ENCODE measurements around the gene JAK1.
"Not testable (repeated sequence)": the region's sequence is repeated elsewhere in the genome, so short reads cannot be mapped to it uniquely, and the experiment has no call there.

The JAK1 gene

GRCh38 chr1:64928325-64928724 is 38.0 kb downstream of the JAK1 start:
- H3K4me3 ChIP-seq (ENCODE audit: low read depth, low read length), result no peak overlapping the region
- DNase-seq (ENCODE audit: low read depth, low spot score), result no peak
- in situ Hi-C loops (cut with HindIII; ENCODE audit: low sequenced_read_pairs), result no loop called here
- no peak for TF ChIP-seq CTCF (IDR thresholded peaks at IDR 0.05; ENCODE audit: low read depth, low read length)

- in situ Hi-C loops (cut with HindIII; ENCODE audit: low sequenced_read_pairs), result no loop called here
- no peak for DNase-seq (ENCODE audit: low read depth, low spot score)
- TF ChIP-seq CTCF (IDR thresholded peaks at IDR 0.05; ENCODE audit: low read depth, low read length), result no peak
- no peak overlapping the region for H3K4me3 ChIP-seq (ENCODE audit: low read depth, low read length)
Measured at GRCh38 chr1:64925594-64925993, 40.8 kb downstream of the JAK1 start.

DNA sequence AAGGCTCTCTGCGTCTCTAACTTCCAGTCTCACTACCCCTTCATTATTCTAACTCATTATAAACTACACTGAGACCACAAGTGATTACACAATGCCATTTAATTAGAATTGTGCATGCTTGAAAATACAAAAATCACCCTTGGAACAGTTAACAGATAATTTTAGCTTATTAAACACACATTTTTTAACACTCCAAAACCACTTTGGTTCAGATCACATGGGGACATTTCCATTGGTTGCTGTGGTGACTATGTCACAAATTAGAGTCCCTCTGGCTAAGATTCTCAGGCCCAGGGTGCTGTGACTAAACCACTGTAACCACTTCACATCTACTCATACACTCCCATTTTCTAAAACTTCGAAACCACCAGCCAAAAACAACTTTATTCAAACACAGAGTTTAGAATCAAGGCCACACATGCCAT is 43.0 kb downstream of the JAK1 start:
- no peak for TF ChIP-seq CTCF (IDR thresholded peaks at IDR 0.05; ENCODE audit: low read depth, low read length)
- DNase-seq (ENCODE audit: low read depth, low spot score), result no peak
- in situ Hi-C loops (cut with HindIII; ENCODE audit: low sequenced_read_pairs), result no loop called here
- H3K4me3 ChIP-seq (ENCODE audit: low read depth, low read length), result no peak overlapping the region

DNA sequence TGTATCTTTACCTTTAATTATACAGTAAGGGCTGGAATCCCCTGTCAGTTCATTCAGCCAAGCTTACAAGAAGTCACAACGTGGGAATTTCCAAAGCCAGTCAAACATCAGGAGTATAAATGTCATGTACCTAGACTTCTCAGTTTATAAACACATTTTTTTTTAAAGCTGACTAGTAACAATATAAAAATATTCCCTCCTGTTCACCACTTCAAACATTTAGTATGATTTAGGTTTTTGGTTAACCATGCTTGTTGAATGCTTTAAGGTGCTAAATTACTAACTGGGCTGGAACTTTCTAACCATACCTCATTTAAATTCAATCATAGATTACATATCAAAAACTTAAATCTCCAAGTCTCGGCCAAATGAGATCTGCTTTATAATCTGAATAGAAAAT is 44.0 kb downstream of the JAK1 start:
- no peak for TF ChIP-seq CTCF (IDR thresholded peaks at IDR 0.05; ENCODE audit: low read depth, low read length)
- no peak overlapping the region for H3K4me3 ChIP-seq (ENCODE audit: low read depth, low read length)
- no peak for DNase-seq (ENCODE audit: low read depth, low spot score)
- in situ Hi-C loops (cut with HindIII; ENCODE audit: low sequenced_read_pairs), result no loop called here

DNA sequence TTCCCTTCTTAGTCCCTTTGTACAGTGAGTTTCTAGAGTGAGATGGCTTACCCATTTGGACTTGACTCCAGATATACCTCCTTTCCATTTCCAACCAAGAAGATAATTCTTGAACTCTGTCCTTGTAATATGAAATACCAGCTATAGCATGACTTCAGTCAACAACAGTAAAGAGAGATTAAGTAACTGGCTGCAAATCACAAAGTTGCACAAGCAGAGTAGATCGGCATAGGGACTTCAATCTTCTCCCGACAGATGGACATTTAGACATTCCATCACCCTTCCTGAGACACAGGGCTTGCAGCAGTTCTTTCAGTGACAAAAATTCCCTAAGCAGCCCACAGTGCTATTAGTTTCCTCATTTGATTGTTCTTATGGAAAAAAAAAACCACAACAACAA is 44.6 kb downstream of the JAK1 start:
- no peak overlapping the region for H3K4me3 ChIP-seq (ENCODE audit: low read depth, low read length)
- no peak for TF ChIP-seq CTCF (IDR thresholded peaks at IDR 0.05; ENCODE audit: low read depth, low read length)
- DNase-seq (ENCODE audit: low read depth, low spot score), result no peak
- in situ Hi-C loops (cut with HindIII; ENCODE audit: low sequenced_read_pairs), result no loop called here

DNA sequence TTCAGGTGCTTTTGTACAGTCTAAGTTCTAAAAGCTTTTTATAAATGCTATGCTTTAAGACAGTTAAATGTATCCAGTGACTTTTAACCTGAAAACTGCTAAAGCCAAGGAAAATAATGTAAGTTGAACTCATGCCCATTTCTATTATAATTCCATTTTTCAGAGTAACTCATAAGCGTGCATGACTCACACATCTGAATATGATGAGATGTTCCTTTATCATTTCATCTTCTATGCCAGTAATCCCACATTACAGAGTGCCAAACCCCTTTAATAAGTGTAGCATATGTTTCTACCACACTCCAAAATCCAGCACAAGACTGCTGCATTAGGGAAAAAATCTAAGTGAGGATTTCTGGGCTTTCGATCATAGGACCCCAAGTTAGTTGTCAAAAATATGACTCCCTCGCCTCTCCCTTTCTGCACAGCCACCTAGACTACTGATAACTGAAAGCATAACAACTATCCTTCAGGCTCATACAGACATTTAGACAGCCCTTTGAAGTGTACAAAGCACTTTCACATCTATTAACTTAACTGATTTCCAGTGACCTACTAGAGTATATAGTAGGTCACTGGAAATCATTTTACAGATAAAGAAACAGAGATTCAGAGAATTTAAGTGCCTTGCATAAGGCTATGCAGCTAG is 45.3 kb downstream of the JAK1 start:
- in situ Hi-C loops (cut with HindIII; ENCODE audit: low sequenced_read_pairs), result no loop called here
- peak; percentile 65 for DNase-seq (ENCODE audit: low read depth, low spot score)
- no peak overlapping the region for H3K4me3 ChIP-seq (ENCODE audit: low read depth, low read length)
- no peak for TF ChIP-seq CTCF (IDR thresholded peaks at IDR 0.05; ENCODE audit: low read depth, low read length)

DNA sequence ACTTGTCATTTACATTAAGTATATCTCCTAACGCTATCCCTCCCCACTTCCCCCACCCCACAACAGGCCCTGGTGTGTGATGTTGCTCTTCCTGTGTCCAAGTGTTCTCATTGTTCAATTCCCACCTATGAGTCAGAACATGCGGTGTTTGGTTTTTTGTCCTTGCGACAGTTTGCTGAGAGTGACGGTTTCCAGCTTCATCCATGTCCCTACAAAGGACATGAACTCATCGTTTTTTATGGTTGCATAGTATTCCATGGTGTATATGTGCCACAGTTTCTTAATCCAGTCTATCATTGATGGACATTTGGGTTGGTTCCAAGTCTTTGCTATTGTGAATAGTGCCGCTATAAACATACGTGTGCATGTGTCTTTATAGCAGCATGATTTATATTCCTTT is 47.2 kb downstream of the JAK1 start:
- in situ Hi-C loops (cut with HindIII; ENCODE audit: low sequenced_read_pairs); DNase-seq (ENCODE audit: low read depth, low spot score); H3K4me3 ChIP-seq (ENCODE audit: low read depth, low read length): not testable (repeated sequence)
